SK-N-SH (cell line): Measurements from ENCODE around the gene FMNL2. TPM values are rescaled to one million over a fixed set of nuclear protein-coding genes. Genes with fewer than 3 reads are reported as not detected.

Experiments
- CTCF ChIA-PET: fragments of 300-600, 350-600 bp; formaldehyde crosslinking; extraction: SDS; loops from one replicate; lab custom pipeline; 2021; lab: Yijun Ruan, JAX
- POLR2A ChIA-PET: fragments of 350-600 bp; sonication (Branson Sonifier 250); formaldehyde crosslinking; extraction: SDS; loops from one replicate; lab custom pipeline; 2020; ENCODE audit warnings: antibody characterized with exemption, inconsistent platforms; lab: Yijun Ruan, JAX
- DNase-seq: peaks from one replicate; pipeline ENCODE4 v3.0.0; 2012
- H2AFZ ChIP-seq: fragments of 200-600 bp; sonication (generic); 2 replicates; pipeline ENCODE4 v1.8.1; 2016; ENCODE audit warnings: antibody characterized with exemption, mild to moderate bottlenecking, low read depth
- H3F3A ChIP-seq: fragments of 200-600 bp; sonication (generic); replicated peaks from 2 replicates; pipeline ENCODE3; 2016; ENCODE audit warnings: antibody characterized with exemption, mild to moderate bottlenecking; ENCODE audit not compliant: insufficient read depth
- H3K27ac ChIP-seq, 2 experiments: fragments of 200-500 bp in 1 of 2; fragments of 200-600 bp in 1 of 2; sonication (Bioruptor generic) in 1 of 2; sonication (generic), shearing (Covaris generic) in 1 of 2; 2 replicates each; pipeline versions ENCODE4 v1.5.1 to v1.6.1; 2014 to 2016; ENCODE audit warnings: low read depth in 2 of 2, inconsistent platforms in 1 of 2, low read length in 1 of 2, mild to moderate bottlenecking in 1 of 2, mixed read lengths in 1 of 2
- H3K27me3 ChIP-seq: fragments of 200-600 bp; sonication (generic), shearing (Covaris generic); 2 replicates; pipeline ENCODE4 v1.6.1; 2016; ENCODE audit warnings: mixed run types; ENCODE audit not compliant: insufficient read depth
- H3K36me3 ChIP-seq, 2 experiments: fragments of 200-500 bp in 1 of 2; fragments of 200-600 bp in 1 of 2; sonication (Bioruptor generic) in 1 of 2; sonication (generic) in 1 of 2; replicated peaks in 1 of 2; 2 replicates each; pipeline versions ENCODE3 to v1.5.1; 2014 to 2016; ENCODE audit warnings: low read length in 1 of 2, mild to moderate bottlenecking in 1 of 2; ENCODE audit not compliant: insufficient read depth in 2 of 2, control insufficient read depth in 1 of 2
- H3K4me1 ChIP-seq, 2 experiments: fragments of 200-500 bp in 1 of 2; fragments of 200-600 bp in 1 of 2; sonication (Bioruptor generic) in 1 of 2; sonication (generic), shearing (Covaris generic) in 1 of 2; 2 replicates each; pipeline versions ENCODE4 v1.5.1 to v1.6.1; 2014 to 2016; ENCODE audit warnings: low read depth in 1 of 2, low read length in 1 of 2, mixed run types in 1 of 2; ENCODE audit not compliant: insufficient read depth in 2 of 2, control insufficient read depth in 1 of 2
- H3K4me2 ChIP-seq: fragments of 200-600 bp; sonication (generic), shearing (Covaris generic); 2 replicates; pipeline ENCODE4 v1.6.1; 2017; ENCODE audit warnings: mixed run types
- H3K4me3 ChIP-seq, 2 experiments: fragments of 200-500 bp in 1 of 2; fragments of 200-600 bp in 1 of 2; sonication (Bioruptor generic) in 1 of 2; sonication (generic), shearing (Covaris generic) in 1 of 2; 2 replicates each; pipeline versions ENCODE4 v1.5.1 to v1.8.1; 2014 to 2016; ENCODE audit warnings: low read depth in 2 of 2, inconsistent platforms in 1 of 2, low read length in 1 of 2, mild to moderate bottlenecking in 1 of 2, mixed read lengths in 1 of 2, moderate library complexity in 1 of 2
- H3K79me2 ChIP-seq: fragments of 200-600 bp; sonication (generic); 2 replicates; pipeline ENCODE4 v1.8.1; 2017; ENCODE audit warnings: mild to moderate bottlenecking; ENCODE audit not compliant: insufficient read depth
- H3K9ac ChIP-seq: fragments of 200-600 bp; sonication (generic); 2 replicates; pipeline ENCODE4 v1.6.1; 2017; ENCODE audit warnings: mixed run types
- H3K9me2 ChIP-seq: fragments of 200-600 bp; sonication (generic); 2 replicates; pipeline ENCODE4 v1.6.1; 2017; ENCODE audit warnings: mixed run types
- H3K9me3 ChIP-seq: fragments of 200-600 bp; sonication (generic); 2 replicates; pipeline ENCODE4 v1.6.1; 2017; ENCODE audit warnings: mixed run types, mild to moderate bottlenecking, moderate library complexity
- H4K20me1 ChIP-seq: fragments of 200-600 bp; sonication (generic); 2 replicates; pipeline ENCODE4 v1.6.1; 2017; ENCODE audit warnings: mild to moderate bottlenecking, mixed run types; ENCODE audit not compliant: insufficient read depth
- ELF1 ChIP-seq: IDR thresholded peaks from 2 replicates; pipeline ENCODE4 v1.4.0; 2012
- EP300 ChIP-seq, 2 experiments: IDR thresholded peaks; 2 replicates each; pipeline versions ENCODE4 v1.4.0 to v1.6.1; 2012; ENCODE audit warnings: borderline replicate concordance in 1 of 2, low read depth in 1 of 2, low read length in 1 of 2
- EZH2phosphoT487 ChIP-seq: fragments of 200-600 bp; sonication (generic); IDR thresholded peaks from 2 replicates; pipeline ENCODE4 v1.6.1; 2017; ENCODE audit warnings: low read depth, mixed run types, mild to moderate bottlenecking, antibody characterized with exemption, moderate library complexity, borderline replicate concordance
- FOSL2 ChIP-seq: IDR thresholded peaks from 2 replicates; pipeline ENCODE4 v1.4.0; 2012; ENCODE audit warnings: low read depth, mild to moderate bottlenecking, moderate library complexity, borderline replicate concordance
- FOXM1 ChIP-seq: IDR thresholded peaks from 2 replicates; pipeline ENCODE4 v1.4.0; 2012; ENCODE audit warnings: low read depth, mild to moderate bottlenecking
- JUND ChIP-seq: IDR thresholded peaks from 2 replicates; pipeline ENCODE4 v1.4.0; 2012
- MEF2A ChIP-seq: IDR thresholded peaks from 2 replicates; pipeline ENCODE4 v1.4.0; 2012; ENCODE audit warnings: low read depth, borderline replicate concordance
- MXI1 ChIP-seq: IDR thresholded peaks from 2 replicates; pipeline ENCODE4 v1.6.1; 2012; ENCODE audit warnings: mild to moderate bottlenecking, low read depth, low read length, improper control_type of control experiment
- NFIC ChIP-seq: IDR thresholded peaks from 2 replicates; pipeline ENCODE4 v1.4.0; 2012; ENCODE audit warnings: borderline replicate concordance
- NRF1 ChIP-seq: IDR thresholded peaks from 2 replicates; pipeline ENCODE4 v1.6.1; 2012; ENCODE audit warnings: low read depth, mild to moderate bottlenecking, low read length
- PBX3 ChIP-seq: IDR thresholded peaks from 2 replicates; pipeline ENCODE4; 2012
- POLR2AphosphoS5 ChIP-seq: IDR thresholded peaks from 2 replicates; pipeline ENCODE4 v1.6.1; 2012; ENCODE audit warnings: low read depth, low read length
- RFX5 ChIP-seq: IDR thresholded peaks from 2 replicates; pipeline ENCODE4 v1.6.1; 2012; ENCODE audit warnings: mild to moderate bottlenecking, improper control_type of control experiment, low read length
- SIN3A ChIP-seq: IDR thresholded peaks from 2 replicates; pipeline ENCODE4 v1.6.1; 2012; ENCODE audit warnings: low read depth, mild to moderate bottlenecking, low read length, moderate library complexity, borderline replicate concordance
- TAF1 ChIP-seq: IDR thresholded peaks from 2 replicates; pipeline ENCODE4 v1.6.1; 2012; ENCODE audit warnings: low read depth, mild to moderate bottlenecking, low read length, moderate library complexity, borderline replicate concordance
- WGBS: methylation state at CpG from one replicate; pipeline ENCODE4 v1.1.6; 2017; ENCODE audit warnings: low lambda C conversion rate; 5-methylcytosine and 5-hydroxymethylcytosine counted together
- polyA plus RNA-seq, 3 experiments: library from polyadenylated mRNA; depleted of rRNA; stranded (reverse); fragments of >200 nt; gene quantifications; 2 replicates each; pipeline ENCODE4 v1.2.3, GENCODE V29; 2012
- TF ChIP-seq, protein P1 (sequence below): IDR thresholded peaks from 2 replicates; pipeline ENCODE4 v1.4.0; 2012; ENCODE audit warnings: low read depth, borderline replicate concordance
- TF ChIP-seq, protein P2 (sequence below): fragments of 200-600 bp; sonication (generic); IDR thresholded peaks from 2 replicates; pipeline ENCODE4 v1.6.1; 2017; ENCODE audit warnings: antibody characterized with exemption, mild to moderate bottlenecking, moderate library complexity
- TF ChIP-seq, protein P3 (sequence below): IDR thresholded peaks from 2 replicates; pipeline ENCODE4 v1.4.0; 2012; ENCODE audit warnings: low read depth

The FMNL2 gene
- polyA plus RNA-seq, 1 of the 3 experiments (the other 2 are of a cell fraction), result 14.5 TPM

DNA sequence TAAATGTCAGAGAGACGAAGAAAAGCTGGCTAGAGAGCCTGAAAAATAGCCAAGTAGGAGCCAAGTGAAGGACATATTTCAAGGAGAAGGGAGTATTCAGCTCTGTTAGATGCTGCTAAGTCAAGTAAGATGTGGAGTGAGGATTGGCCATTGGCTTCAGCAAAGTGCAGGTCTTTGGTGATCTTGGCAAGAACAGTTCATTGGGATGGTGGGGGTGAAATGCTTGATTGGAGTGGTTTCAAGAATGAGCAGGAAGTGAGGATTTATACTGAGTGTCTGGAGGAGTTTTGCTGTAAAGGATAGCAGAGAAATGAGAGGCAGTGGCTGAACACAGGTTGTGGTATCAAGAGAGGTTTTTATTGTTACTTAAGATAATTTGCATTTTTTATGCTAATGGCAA lies 242.6 kb downstream of the FMNL2 start:
- Histone ChIP-seq H3K79me2 (no peaks in the 10 kb centered on the region), H3K9me2 (no peaks in the 10 kb centered on the region), H3K27ac (no peak overlapping the region), H3K36me3 (peaks cover 8 to 9% of the 10 kb centered on the region in 2 experiments), H3K4me1 (peaks cover 7 to 21% of the 10 kb centered on the region in 2 experiments; a peak in 3 of 4 replicates), H3K4me3 (no peak overlapping the region), H3K9me3 (no peaks in the 10 kb centered on the region), H3K9ac (no peak overlapping the region), H2AFZ (no peak overlapping the region), H4K20me1 (no peaks in the 10 kb centered on the region), H3K27me3 (no peaks in the 10 kb centered on the region), H3K4me2 (no peak overlapping the region), H3F3A (peaks cover 5% of the 10 kb centered on the region)
- TF ChIP-seq POLR2AphosphoS5 (no peak), NFIC (peak; percentile 64)
- WGBS, result 88% methylated on average over 1 of the region's 1 CpG
- no peak for DNase-seq
- CTCF ChIA-PET, result interaction anchor here (1.1 to 1.6 kb wide), 2 partner anchors 22 to 58 kb away, joined by 3 to 5 read pairs; no protein-coding TSS in a partner anchor
- POLR2A ChIA-PET, result no interaction called here

GRCh38 chr2:152578573-152578972 lies 243.6 kb downstream of the FMNL2 start:
- no peak overlapping the region for H3K9ac ChIP-seq
- no peaks in the 10 kb centered on the region for H3K27me3 ChIP-seq
- TF ChIP-seq, protein P1, sequence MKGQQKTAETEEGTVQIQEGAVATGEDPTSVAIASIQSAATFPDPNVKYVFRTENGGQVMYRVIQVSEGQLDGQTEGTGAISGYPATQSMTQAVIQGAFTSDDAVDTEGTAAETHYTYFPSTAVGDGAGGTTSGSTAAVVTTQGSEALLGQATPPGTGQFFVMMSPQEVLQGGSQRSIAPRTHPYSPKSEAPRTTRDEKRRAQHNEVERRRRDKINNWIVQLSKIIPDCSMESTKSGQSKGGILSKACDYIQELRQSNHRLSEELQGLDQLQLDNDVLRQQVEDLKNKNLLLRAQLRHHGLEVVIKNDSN, result no peak
- TF ChIP-seq MXI1, result no peak
- no peak for TF ChIP-seq MEF2A
- no peak for TF ChIP-seq TAF1
- no peak for TF ChIP-seq PBX3
- TF ChIP-seq, protein P2, sequence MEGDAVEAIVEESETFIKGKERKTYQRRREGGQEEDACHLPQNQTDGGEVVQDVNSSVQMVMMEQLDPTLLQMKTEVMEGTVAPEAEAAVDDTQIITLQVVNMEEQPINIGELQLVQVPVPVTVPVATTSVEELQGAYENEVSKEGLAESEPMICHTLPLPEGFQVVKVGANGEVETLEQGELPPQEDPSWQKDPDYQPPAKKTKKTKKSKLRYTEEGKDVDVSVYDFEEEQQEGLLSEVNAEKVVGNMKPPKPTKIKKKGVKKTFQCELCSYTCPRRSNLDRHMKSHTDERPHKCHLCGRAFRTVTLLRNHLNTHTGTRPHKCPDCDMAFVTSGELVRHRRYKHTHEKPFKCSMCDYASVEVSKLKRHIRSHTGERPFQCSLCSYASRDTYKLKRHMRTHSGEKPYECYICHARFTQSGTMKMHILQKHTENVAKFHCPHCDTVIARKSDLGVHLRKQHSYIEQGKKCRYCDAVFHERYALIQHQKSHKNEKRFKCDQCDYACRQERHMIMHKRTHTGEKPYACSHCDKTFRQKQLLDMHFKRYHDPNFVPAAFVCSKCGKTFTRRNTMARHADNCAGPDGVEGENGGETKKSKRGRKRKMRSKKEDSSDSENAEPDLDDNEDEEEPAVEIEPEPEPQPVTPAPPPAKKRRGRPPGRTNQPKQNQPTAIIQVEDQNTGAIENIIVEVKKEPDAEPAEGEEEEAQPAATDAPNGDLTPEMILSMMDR, result no peak
- TF ChIP-seq EP300 (IDR thresholded peaks at IDR 0.05; ENCODE audit: borderline replicate concordance in 1 of 2, low read depth in 1 of 2, low read length in 1 of 2), result no peak
- TF ChIP-seq SIN3A, result no peak
- TF ChIP-seq EZH2phosphoT487, result no peak
- no peak for TF ChIP-seq NRF1
- TF ChIP-seq FOSL2, result no peak
- TF ChIP-seq NFIC, result no peak
- no peak for TF ChIP-seq FOXM1
- no peak for TF ChIP-seq RFX5
- no peak for TF ChIP-seq ELF1
- no peak for TF ChIP-seq JUND
- TF ChIP-seq, protein P3, sequence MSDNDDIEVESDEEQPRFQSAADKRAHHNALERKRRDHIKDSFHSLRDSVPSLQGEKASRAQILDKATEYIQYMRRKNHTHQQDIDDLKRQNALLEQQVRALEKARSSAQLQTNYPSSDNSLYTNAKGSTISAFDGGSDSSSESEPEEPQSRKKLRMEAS, result no peak
- no peaks in the 10 kb centered on the region for H4K20me1 ChIP-seq
- H3K4me3 ChIP-seq, result no peak overlapping the region
- H3F3A ChIP-seq, result peaks cover 5% of the 10 kb centered on the region
- 85% methylated on average over 4 of the region's 4 CpGs for WGBS
- H3K27ac ChIP-seq, result no peak overlapping the region
- H3K4me1 ChIP-seq, result peaks cover 2 to 20% of the 10 kb centered on the region in 2 experiments; a peak in 3 of 4 replicates
- DNase-seq, result no peak
- no peaks in the 10 kb centered on the region for H3K79me2 ChIP-seq
- CTCF ChIA-PET, result interaction anchor here (1.1 to 1.6 kb wide), 2 partner anchors 10 to 22 kb away, joined by 3 to 4 read pairs; no protein-coding TSS in a partner anchor
- no peak overlapping the region for H3K4me2 ChIP-seq
- POLR2A ChIA-PET, result no interaction called here
- H2AFZ ChIP-seq, result no peak overlapping the region
- peaks cover 9 to 11% of the 10 kb centered on the region in 2 experiments for H3K36me3 ChIP-seq
- no peaks in the 10 kb centered on the region for H3K9me2 ChIP-seq
- no peaks in the 10 kb centered on the region for H3K9me3 ChIP-seq
